ENCODE data around the gene FRMPD3. TPM values are rescaled to one million over a fixed set of nuclear protein-coding genes. Genes with fewer than 3 reads are reported as not detected.
"Not testable (repeated sequence)": the region's sequence is repeated elsewhere in the genome, so short reads cannot be mapped to it uniquely, and the experiment has no call there.

The FRMPD3 gene
- total RNA-seq, 1 experiment from 2014 or later: not detected

GRCh38 chrX:107467271-107467670 is 17.8 kb downstream of the FRMPD3 start:
- no peaks in the 10 kb centered on the region for H3K27me3 ChIP-seq
- H3K36me3 ChIP-seq: no peaks in the 10 kb centered on the region
- no peaks in the 10 kb centered on the region for H3K9me3 ChIP-seq
- no peak overlapping the region for H3K4me3 ChIP-seq
- no peak for DNase-seq

GRCh38 chrX:107470198-107470597 is 20.7 kb downstream of the FRMPD3 start:
- Histone ChIP-seq H3K4me3 (no peak overlapping the region), H3K27me3 (no peaks in the 10 kb centered on the region), H3K36me3 (no peaks in the 10 kb centered on the region), H3K9me3 (no peaks in the 10 kb centered on the region)
- no peak for DNase-seq

DNA sequence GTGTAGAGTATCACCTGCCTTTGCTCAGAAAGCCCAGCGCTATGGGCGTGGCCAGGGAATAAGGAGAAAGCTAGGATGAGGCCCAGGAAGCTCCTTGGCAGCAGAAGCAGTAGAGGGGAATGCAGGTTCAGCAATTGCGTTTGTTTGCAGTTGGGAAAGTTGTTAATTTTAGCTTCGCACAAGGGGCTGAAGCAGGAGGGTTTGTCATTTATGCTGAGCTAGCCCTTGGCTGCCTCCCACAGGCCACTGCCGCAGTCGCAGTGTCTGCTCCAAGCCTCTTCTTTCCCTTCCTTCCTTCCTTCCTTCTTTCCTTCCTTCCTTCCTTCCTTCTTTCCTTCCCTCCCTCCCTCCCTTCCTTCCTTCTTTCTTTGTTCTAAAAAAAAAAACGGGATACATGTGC is 21.5 kb downstream of the FRMPD3 start:
- Histone ChIP-seq H3K4me3 (no peak overlapping the region), H3K27me3 (no peaks in the 10 kb centered on the region), H3K9me3 (no peaks in the 10 kb centered on the region), H3K36me3 (no peaks in the 10 kb centered on the region)
- no peak for DNase-seq

DNA sequence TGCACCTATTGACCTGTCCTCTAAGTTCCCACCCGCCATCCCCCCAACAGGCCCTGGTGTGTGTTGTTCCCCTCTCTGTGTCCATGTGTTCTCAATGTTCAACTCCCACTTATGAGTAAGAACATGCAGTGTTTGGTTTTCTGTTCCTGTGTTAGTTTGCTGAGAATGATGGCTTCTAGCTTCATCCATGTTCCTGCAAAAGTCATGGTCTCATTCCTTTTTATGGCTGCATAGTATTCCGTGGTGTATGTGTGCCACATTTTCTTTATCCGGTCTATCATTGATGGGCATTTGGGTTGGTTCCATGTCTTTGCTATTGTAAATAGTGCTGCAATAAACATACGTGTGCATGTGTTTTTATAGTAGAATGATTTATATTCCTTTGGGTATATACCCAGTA is 22.0 kb downstream of the FRMPD3 start:
- H3K9me3 ChIP-seq, DNase-seq, H3K27me3 ChIP-seq, H3K36me3 ChIP-seq, H3K4me3 ChIP-seq: not testable (repeated sequence)

DNA sequence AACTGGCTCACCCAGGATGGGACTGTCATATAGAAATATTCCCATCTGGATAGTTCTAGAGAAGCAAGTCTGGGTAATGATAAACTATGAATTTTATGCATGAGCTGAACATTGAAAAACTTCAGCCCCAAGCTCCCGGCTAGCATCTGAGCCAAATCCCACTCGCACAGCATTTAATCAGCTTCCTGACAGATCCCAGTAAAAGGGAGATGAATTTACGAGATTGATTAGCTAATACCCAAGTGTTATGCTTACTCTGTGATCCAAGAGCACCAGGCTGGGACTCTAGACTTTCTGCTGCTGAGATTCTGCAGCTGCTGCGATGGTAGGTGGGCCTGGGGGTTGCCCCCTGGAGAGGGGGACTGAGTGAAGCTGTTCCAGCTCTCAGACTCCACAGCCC is 28.0 kb downstream of the FRMPD3 start:
- Histone ChIP-seq H3K36me3 (no peaks in the 10 kb centered on the region), H3K27me3 (no peaks in the 10 kb centered on the region)
- no peak for DNase-seq

DNA sequence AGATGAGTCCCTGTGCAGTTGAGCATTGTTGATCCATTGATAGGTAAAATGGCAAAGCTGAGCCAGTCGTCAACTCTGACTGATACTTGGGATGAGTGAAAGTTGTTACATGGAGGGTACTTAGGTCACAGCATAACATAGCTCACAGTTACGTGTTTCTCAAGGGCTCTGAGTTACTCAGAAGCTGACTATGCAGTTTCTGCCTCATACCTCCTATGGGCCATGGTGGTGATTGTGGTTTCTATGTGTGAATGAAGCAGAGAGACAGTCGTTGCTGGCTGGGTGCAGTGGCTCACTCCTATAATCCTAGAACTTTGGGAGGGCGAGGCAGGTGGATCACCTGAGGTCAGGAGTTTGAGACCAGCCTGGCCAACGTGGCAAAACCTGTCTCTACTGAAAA is 30.8 kb downstream of the FRMPD3 start:
- no peak for DNase-seq
- no peak overlapping the region for H3K4me3 ChIP-seq
- H3K27me3 ChIP-seq: no peaks in the 10 kb centered on the region
- H3K9me3 ChIP-seq: no peaks in the 10 kb centered on the region
- no peaks in the 10 kb centered on the region for H3K36me3 ChIP-seq

More for the DNA sequence above, 28.0 kb downstream of the FRMPD3 start:
- H3K4me3 ChIP-seq: no peak overlapping the region
- no peaks in the 10 kb centered on the region for H3K9me3 ChIP-seq

DNA sequence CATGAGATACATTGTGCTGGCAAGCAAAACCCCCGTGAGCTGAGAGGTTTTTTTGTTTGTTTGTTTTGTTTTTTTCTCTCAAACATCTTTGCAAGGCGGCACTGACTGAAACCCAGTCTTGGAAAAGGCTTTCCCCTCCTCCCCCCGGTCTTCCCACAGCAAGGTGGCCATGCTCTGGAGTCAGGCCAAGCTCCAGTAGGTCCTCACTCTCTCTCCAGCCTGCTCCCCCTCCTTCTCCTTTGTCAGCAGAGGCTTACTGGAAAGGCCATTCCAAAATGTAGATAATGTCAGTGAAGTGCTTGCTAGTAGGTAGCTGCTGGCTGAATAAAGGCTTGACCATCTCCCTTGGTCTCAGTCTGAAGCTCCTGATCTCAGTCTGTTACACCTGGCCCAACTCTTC is 32.6 kb downstream of the FRMPD3 start:
- Histone ChIP-seq H3K4me3 (no peak overlapping the region), H3K9me3 (no peaks in the 10 kb centered on the region), H3K36me3 (no peaks in the 10 kb centered on the region), H3K27me3 (no peaks in the 10 kb centered on the region)
- no peak for DNase-seq

GRCh38 chrX:107484002-107484726 is 34.7 kb downstream of the FRMPD3 start:
- no peak overlapping the region for H3K4me3 ChIP-seq
- H3K36me3 ChIP-seq: no peaks in the 10 kb centered on the region
- H3K27me3 ChIP-seq: no peaks in the 10 kb centered on the region
- no peaks in the 10 kb centered on the region for H3K9me3 ChIP-seq
- no peak for DNase-seq

GRCh38 chrX:107485013-107485412 is 35.6 kb downstream of the FRMPD3 start:
- Histone ChIP-seq H3K27me3 (no peaks in the 10 kb centered on the region), H3K9me3 (no peaks in the 10 kb centered on the region)
- DNase-seq: no peak

DNA sequence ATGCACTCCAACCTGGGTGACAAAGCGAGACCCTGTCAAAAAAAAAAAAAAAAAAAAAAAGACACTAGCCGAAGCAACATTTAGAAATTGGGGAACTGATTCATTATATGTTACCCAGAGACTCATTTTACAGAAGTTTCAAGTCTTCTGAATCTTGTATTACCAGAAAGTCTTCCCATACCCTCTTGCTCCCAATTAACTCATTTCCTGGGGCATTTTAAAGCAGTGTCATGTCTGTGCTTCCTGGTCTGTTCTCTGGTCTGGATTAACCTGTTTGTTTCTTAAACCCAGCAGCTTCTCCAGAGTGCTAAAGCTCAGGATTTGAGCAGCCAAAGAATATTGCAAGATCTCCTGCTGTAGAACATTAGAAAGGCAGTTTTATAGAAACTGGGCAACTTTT is 43.7 kb downstream of the FRMPD3 start:
- H3K4me3 ChIP-seq: no peak overlapping the region
- no peaks in the 10 kb centered on the region for H3K36me3 ChIP-seq
- no peaks in the 10 kb centered on the region for H3K9me3 ChIP-seq
- DNase-seq: no peak
- no peaks in the 10 kb centered on the region for H3K27me3 ChIP-seq

More at GRCh38 chrX:107485013-107485412, 35.6 kb downstream of the FRMPD3 start:
- H3K4me3 ChIP-seq: no peak overlapping the region
- no peaks in the 10 kb centered on the region for H3K36me3 ChIP-seq

GRCh38 chrX:107496786-107497185 is 47.3 kb downstream of the FRMPD3 start:
- H3K4me3 ChIP-seq: no peak overlapping the region
- no peaks in the 10 kb centered on the region for H3K27me3 ChIP-seq
- DNase-seq: no peak
- no peaks in the 10 kb centered on the region for H3K36me3 ChIP-seq
- no peaks in the 10 kb centered on the region for H3K9me3 ChIP-seq

Other genes starting within 250 kb of the FRMPD3 start
- not detected in 2 replicates for gene NUP62CL, start 243.2 kb upstream of the FRMPD3 start, total RNA-seq (2014; rRNA removed; shearing (Covaris generic); ENCODE audit: low replicate concordance)
- not detected in 2 replicates for gene DNAAF6, start 243.0 kb upstream of the FRMPD3 start, total RNA-seq (2014; rRNA removed; shearing (Covaris generic); ENCODE audit: low replicate concordance)
- 190 and 311 TPM in 2 replicates for gene PRPS1, start 178.9 kb downstream of the FRMPD3 start, total RNA-seq (2014; rRNA removed; shearing (Covaris generic); ENCODE audit: low replicate concordance)